Lung (tissue), 12 donors: ENCODE measurements around the gene PTPRN2. TPM values are rescaled to one million over a fixed set of nuclear protein-coding genes. Genes with fewer than 3 reads are reported as not detected.

Experiments
- ATAC-seq: fragments of 200-7000 bp; cut with Tn5 transposase; one replicate; pipeline ENCODE4 v1.9.1; 2020; ENCODE audit warnings: moderate number of reproducible peaks; ENCODE audit not compliant: insufficient read depth, low FRiP score
- DNase-seq, 3 donors: peaks; one replicate each; pipeline ENCODE4 v3.0.0-alpha.2; 2013 to 2017
- H3K27ac ChIP-seq, 2 donors: one replicate each; pipeline ENCODE4 v1.5.1; 2013; ENCODE audit warnings: mild to moderate bottlenecking in 2 of 2, moderate library complexity in 2 of 2, control low read depth in 1 of 2, inconsistent platforms in 1 of 2, low read depth in 1 of 2, low read length in 1 of 2
- H3K27me3 ChIP-seq, 3 donors: one replicate each; pipeline ENCODE4 v1.5.1; 2013; ENCODE audit warnings: low read length in 2 of 3; ENCODE audit not compliant: control insufficient read depth in 3 of 3, insufficient read depth in 3 of 3
- H3K36me3 ChIP-seq, 4 donors: one replicate each; pipeline ENCODE4 v1.5.1; 2013; ENCODE audit warnings: low read length in 4 of 4, mild to moderate bottlenecking in 1 of 4, moderate library complexity in 1 of 4; ENCODE audit not compliant: control insufficient read depth in 4 of 4, insufficient read depth in 4 of 4
- H3K4me1 ChIP-seq, 5 donors: one replicate each; pipeline ENCODE4 v1.5.1; 2013; ENCODE audit warnings: low read length in 5 of 5, mild to moderate bottlenecking in 2 of 5, moderate library complexity in 1 of 5; ENCODE audit not compliant: control insufficient read depth in 5 of 5, insufficient read depth in 5 of 5
- H3K4me3 ChIP-seq: one replicate; pipeline ENCODE4 v1.5.1; 2013; ENCODE audit warnings: mild to moderate bottlenecking, control low read depth, moderate library complexity
- H3K9ac ChIP-seq, 2 donors: one replicate each; pipeline ENCODE4 v1.5.1; 2013; ENCODE audit warnings: low read length in 2 of 2, control low read depth in 1 of 2; ENCODE audit not compliant: insufficient read depth in 1 of 2
- H3K9me3 ChIP-seq, 4 donors: one replicate each; pipeline ENCODE4 v1.5.1; 2013; ENCODE audit warnings: low read length in 3 of 4, mild to moderate bottlenecking in 1 of 4, moderate library complexity in 1 of 4; ENCODE audit not compliant: control insufficient read depth in 4 of 4, insufficient read depth in 3 of 4
- CTCF ChIP-seq: IDR thresholded peaks from 2 replicates; pipeline ENCODE4 v1.5.1; 2012; ENCODE audit warnings: mild to moderate bottlenecking; ENCODE audit errors: control extremely low read depth, extremely low read depth
- WGBS, 2 donors: extraction: QIAGEN DNeasy Blood & Tissue Kit; methylation state at CpG; one replicate each; pipeline ENCODE4 v1.1.7; 2013; 5-methylcytosine and 5-hydroxymethylcytosine counted together
- polyA plus RNA-seq, 2 donors: library from polyadenylated mRNA; stranded (reverse); fragments of 200-250 nt; gene quantifications; one replicate each; pipeline ENCODE4 v1.2.1, GENCODE V29; 2013
- total RNA-seq, 2 donors: library from RNA; depleted of rRNA in 1 of 2; stranded (reverse); fragments of >200 nt in 1 of 2; gene quantifications; one replicate each; pipeline ENCODE4 v1.2.1, GENCODE V29; 2014 to 2021
- donor health status: control.
- donor health status: control.
- donor health status: Bipolar disorder and iron deficiency.
- donor health status: healthy.
- donor health status: DM: yes; HTN: yes; CAD: no.

The PTPRN2 gene
- total and polyA plus RNA-seq, 4 donors = 2.1 to 7.4 (median 4.4) TPM

- no peak for DNase-seq
- peaks cover 0 to 9% (median 0%) of the 10 kb centered on the region in 5 donors for H3K4me1 ChIP-seq
- no peak overlapping the region for H3K9ac ChIP-seq
- no peak overlapping the region for H3K27ac ChIP-seq
- 88 to 93% methylated on average over 18 of the region's 18 CpGs for WGBS, 2 donors
- no peak for ATAC-seq
- peaks cover 0 to 6% (median 0%) of the 10 kb centered on the region in 4 donors for H3K36me3 ChIP-seq
- TF ChIP-seq CTCF = no peak
- H3K27me3 ChIP-seq = no peaks in the 10 kb centered on the region
- H3K9me3 ChIP-seq = no peaks in the 10 kb centered on the region
- H3K4me3 ChIP-seq = no peak overlapping the region
These were observed 1034.4 kb downstream of the PTPRN2 start for GRCh38 chr7:157553256-157553655.

- no peak for DNase-seq
These were observed 1035.2 kb downstream of the PTPRN2 start for GRCh38 chr7:157552295-157552993.

GRCh38 chr7:157551325-157552070 lies 1036.1 kb downstream of the PTPRN2 start:
- 93% methylated on average over 13 of the region's 13 CpGs for WGBS, 2 donors
- peak overlapping the region in 1 of 2 donors; percentile 9 for H3K27ac ChIP-seq
- H3K9ac ChIP-seq = no peak overlapping the region
- no peak for DNase-seq
- peaks cover 0 to 9% (median 0%) of the 10 kb centered on the region in 5 donors for H3K4me1 ChIP-seq
- H3K4me3 ChIP-seq = no peak overlapping the region
- no peaks in the 10 kb centered on the region for H3K9me3 ChIP-seq
- H3K36me3 ChIP-seq = peaks cover 0 to 14% (median 0%) of the 10 kb centered on the region in 4 donors
- H3K27me3 ChIP-seq = no peaks in the 10 kb centered on the region
- ATAC-seq = no peak
- TF ChIP-seq CTCF = no peak

More at GRCh38 chr7:157552295-157552993, 1035.2 kb downstream of the PTPRN2 start:
- no peaks in the 10 kb centered on the region for H3K27me3 ChIP-seq
- no peak overlapping the region for H3K9ac ChIP-seq
- ATAC-seq = no peak
- H3K27ac ChIP-seq = no peak overlapping the region
- peaks cover 0 to 9% (median 0%) of the 10 kb centered on the region in 4 donors for H3K36me3 ChIP-seq
- WGBS, 2 donors = 92 to 93% methylated on average over 26 of the region's 26 CpGs
- H3K9me3 ChIP-seq = no peaks in the 10 kb centered on the region
- peaks cover 0 to 9% (median 0%) of the 10 kb centered on the region in 5 donors for H3K4me1 ChIP-seq
- TF ChIP-seq CTCF = no peak
- H3K4me3 ChIP-seq = no peak overlapping the region
